HG02870 (cell line): ENCODE measurements around the gene BNIPL.

Experiments
- ATAC-seq: cut with Tn5 transposase; IDR thresholded peaks from one replicate; pipeline ENCODE4 v1.9.1; 2021; ENCODE audit warnings: mild to moderate bottlenecking, moderate library complexity; ENCODE audit not compliant: unreplicated experiment

Gene BNIPL

GRCh38 chr1:151036356-151036755 lies at the start of gene BNIPL:
TSS of gene BNIPL (plus strand) at chr1:151036586. CDS start at chr1:151036726, 140 bp downstream.
- ATAC-seq = no peak

DNA sequence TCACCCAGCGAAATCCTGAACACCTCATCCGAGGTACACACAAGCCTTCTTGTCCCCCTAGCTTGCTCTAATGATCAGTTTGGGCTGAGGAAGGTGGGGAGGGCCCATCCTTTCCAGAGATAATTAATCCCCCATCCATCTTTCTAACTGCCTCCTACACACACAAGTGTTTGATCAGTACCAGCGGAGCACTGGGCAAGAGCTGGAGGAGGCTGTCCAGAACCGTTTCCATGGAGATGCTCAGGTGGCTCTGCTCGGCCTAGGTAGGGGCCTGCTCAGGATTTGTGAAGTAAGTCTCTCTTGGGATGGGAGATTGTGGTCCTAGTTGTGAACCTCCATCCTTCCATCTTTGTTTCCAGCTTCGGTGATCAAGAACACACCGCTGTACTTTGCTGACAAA lies 48.5 kb upstream of the BNIPL start:
- ATAC-seq = no peak

DNA sequence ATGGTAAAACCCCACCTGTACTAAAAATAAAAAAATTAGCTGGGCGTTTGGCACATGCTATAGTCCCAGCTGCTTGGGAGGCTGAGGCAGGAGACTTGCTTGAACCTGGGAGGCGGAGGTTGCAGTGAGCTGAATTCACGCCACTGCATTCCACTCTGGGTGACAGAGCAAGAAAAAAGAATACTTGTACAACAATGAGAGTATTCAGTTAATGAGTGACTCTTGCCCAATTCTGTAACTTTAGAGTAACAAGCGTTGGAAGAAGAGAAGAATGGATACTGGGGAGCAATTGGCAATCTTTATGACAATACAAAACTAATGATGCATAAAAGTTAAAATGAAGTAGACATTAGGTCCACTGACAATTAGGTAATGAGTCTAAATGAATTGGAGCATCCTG lies 43.8 kb upstream of the BNIPL start:
- no peak for ATAC-seq

GRCh38 chr1:150994248-150994647 lies 42.1 kb upstream of the BNIPL start:
- ATAC-seq = no peak

- no peak for ATAC-seq
Measured at GRCh38 chr1:150995460-150995859, 40.9 kb upstream of the BNIPL start.

GRCh38 chr1:150995896-150996295 lies 40.5 kb upstream of the BNIPL start:
- no peak for ATAC-seq

- no peak for ATAC-seq
Measured at GRCh38 chr1:150997126-150997872, 39.1 kb upstream of the BNIPL start.

DNA sequence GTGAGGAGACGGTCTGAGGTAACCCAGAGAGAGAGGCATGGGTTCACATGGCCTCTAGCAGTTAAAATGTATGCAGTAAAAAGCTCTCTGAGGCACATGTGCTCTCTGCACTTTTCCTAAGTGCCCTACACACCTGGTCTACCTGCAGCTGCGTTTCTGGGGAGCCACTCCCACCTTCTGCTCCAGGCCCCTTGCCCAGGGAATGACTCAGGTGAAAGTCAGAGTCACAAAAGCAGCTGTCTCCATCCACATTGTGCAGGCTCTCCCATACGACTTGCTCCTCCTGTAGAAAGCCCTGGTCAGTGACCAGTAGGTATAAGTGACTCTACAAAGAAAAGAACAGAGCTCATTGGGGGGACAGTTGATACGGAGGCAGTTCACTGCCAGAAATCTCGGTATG lies 38.4 kb upstream of the BNIPL start:
- ATAC-seq = no peak

GRCh38 chr1:150999051-150999674 lies 37.2 kb upstream of the BNIPL start:
- no peak for ATAC-seq

- no peak for ATAC-seq
Measured at GRCh38 chr1:150999926-151000325, 36.5 kb upstream of the BNIPL start.

GRCh38 chr1:151000408-151000807 lies 36.0 kb upstream of the BNIPL start:
- ATAC-seq = no peak

GRCh38 chr1:151001602-151002001 lies 34.8 kb upstream of the BNIPL start:
- ATAC-seq = no peak

DNA sequence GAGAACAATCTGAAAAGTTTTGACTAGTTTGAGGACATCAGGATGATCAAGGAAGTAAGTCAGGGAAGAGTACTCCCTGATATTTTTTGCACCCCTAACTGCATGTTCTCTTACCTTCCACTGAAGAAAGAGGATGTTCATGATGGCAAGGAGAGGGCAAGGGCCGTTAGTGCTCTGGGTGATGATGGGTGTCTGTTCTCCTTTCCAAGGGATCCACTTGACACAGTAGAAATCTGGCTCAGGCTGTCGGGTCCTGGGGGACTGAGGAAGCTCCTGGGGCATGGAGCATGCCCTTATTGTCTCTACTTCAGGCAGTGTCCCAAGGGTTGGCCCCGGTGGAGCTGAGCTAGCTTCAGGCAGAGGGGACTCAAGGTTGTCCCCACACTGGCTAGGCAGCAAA lies 34.3 kb upstream of the BNIPL start:
- ATAC-seq = no peak

DNA sequence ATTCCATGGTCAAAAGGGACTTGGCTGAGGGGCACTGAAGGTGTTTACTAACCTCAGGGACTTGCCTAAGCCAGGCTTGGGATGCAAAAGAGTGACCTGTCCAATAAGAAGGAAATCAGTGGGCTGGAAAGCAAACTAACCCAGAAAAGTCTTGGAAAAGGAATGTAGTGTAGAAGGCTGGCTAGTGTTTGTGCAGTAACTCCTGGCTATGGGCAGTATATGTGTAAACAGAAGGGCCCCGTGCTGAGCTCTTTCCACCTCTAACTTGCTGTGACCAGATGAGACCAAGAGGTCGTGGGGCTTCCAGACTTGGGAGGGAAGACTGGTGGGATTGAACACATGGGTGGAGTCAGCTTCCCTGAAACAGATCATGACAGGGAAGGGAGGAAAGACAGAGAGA lies 33.8 kb upstream of the BNIPL start:
- no peak for ATAC-seq

GRCh38 chr1:151003180-151003579 lies 33.2 kb upstream of the BNIPL start:
- ATAC-seq = no peak

- ATAC-seq = no peak
Measured at GRCh38 chr1:151005729-151006319, 30.6 kb upstream of the BNIPL start.

DNA sequence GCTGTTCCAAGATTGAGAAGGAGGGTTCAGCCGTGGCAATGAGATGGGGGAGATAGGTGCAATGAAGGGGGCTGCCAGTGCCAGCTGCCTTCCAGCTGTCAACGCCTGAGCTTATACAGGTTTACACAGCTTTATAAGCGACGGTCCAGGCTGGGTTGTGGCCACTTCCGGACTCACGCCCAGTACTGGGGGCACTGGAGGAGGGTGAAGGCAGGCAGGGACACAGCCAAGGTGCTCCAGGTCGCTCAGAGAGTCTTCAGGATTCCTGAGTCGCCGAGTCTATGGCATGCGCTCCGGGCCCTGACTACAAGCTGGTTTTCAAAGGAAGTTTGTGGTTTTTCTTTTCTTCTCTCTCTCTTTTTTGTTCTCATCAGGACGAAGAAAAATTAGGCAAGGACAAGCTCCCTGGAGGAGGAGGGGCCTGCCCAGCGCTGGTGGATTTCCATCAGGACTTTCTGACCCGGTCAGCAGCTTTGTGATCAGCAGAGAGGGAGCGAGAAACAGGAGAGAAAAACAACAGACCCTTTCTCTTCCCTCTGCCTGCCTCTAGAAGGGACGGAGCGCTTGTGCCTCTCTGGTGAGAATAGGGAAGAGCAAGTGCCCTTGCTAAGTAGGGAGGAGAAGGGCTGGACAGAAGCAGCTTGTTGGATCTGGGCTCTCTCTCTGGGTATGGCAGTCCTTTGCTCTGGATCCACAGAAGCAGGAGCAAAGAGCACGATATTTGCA lies 29.9 kb upstream of the BNIPL start, which contains the start of gene MINDY1:
Gene MINDY1, minus strand, starts transcription at position 576 of the 726 bp plus-strand sequence. CDS start 4,285 bp downstream, outside the sequence.
- no peak for ATAC-seq

DNA sequence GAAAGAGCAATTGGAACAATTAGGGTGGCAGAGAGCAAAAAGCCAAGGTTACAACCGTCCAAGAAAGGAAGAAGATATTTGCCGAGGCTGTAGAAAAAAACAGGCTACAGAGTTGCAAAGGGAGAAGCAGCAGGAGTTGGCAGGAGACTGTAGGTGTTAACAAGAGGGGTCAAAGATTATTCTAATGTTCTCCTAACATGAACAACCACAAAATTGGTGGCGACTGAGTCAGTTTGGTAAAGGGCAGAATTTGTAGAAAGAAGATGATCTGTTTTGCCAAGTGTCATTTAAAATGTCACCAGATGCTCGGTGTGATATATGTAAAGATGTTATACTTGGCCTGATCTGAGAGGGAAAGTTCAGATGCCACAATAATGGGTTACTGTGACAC lies 28.5 kb upstream of the BNIPL start:
- ATAC-seq = no peak

GRCh38 chr1:151008244-151009205 lies 27.9 kb upstream of the BNIPL start, which contains the start of gene PRUNE1:
TSS of gene PRUNE1 (plus strand) at chr1:151008449. CDS start at chr1:151008633, 184 bp downstream.
- ATAC-seq = peak; percentile 58

DNA sequence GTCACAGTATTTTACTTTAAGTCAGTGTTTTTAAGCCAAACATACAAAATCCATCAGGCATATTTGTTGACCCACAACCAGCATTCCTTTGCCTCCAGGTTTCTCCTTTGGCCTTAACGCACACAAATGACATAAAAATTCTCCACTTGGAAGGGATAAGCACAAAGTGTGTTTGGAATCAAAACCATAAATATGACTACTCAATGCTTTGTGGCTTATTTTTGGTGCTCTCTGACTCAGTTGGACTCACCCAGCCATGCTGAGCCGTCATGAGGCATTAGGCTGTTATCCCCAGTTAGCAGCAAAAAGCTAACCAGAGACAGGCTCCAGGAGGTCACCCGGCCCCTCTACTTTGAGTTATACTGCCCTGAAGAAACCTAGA lies 27.2 kb upstream of the BNIPL start:
- no peak for ATAC-seq
